Measurements from ENCODE around the gene ZFPL1.

The ZFPL1 gene

GRCh38 chr11:65078151-65078550 lies 5.9 kb upstream of the ZFPL1 start (continued):
- TF ChIP-seq PATZ1 (CRISPR knock-in tag; IDR thresholded peaks at IDR 0.05; ENCODE audit: borderline replicate concordance): no peak
- TF ChIP-seq GLIS3 (CRISPR knock-in tag; IDR thresholded peaks at IDR 0.05): no peak
- TF ChIP-seq ESRRG (CRISPR knock-in tag; IDR thresholded peaks at IDR 0.05): no peak
- TF ChIP-seq ZNF565 (CRISPR knock-in tag; conservative IDR thresholded peaks at IDR 0.05; ENCODE audit: low read depth): no peak
- no peak for TF ChIP-seq PPARA (CRISPR knock-in tag; IDR thresholded peaks at IDR 0.05; ENCODE audit: borderline replicate concordance)
- no peak for TF ChIP-seq TSHZ2 (CRISPR knock-in tag; IDR thresholded peaks at IDR 0.05)
- no peak for TF ChIP-seq ZNF70 (CRISPR knock-in tag; IDR thresholded peaks at IDR 0.05)
- TF ChIP-seq ZFP30 (CRISPR knock-in tag; IDR thresholded peaks at IDR 0.05): no peak

GRCh38 chr11:65078786-65079342 lies 5.2 kb upstream of the ZFPL1 start:
- no peak for ATAC-seq
- no peak for TF ChIP-seq SNAI2 (CRISPR knock-in tag; IDR thresholded peaks at IDR 0.05)
- TF ChIP-seq TSHZ2 (CRISPR knock-in tag; IDR thresholded peaks at IDR 0.05): no peak
- no peak for TF ChIP-seq GLIS3 (CRISPR knock-in tag; IDR thresholded peaks at IDR 0.05)
- TF ChIP-seq TOX (CRISPR knock-in tag; IDR thresholded peaks at IDR 0.05; ENCODE audit: borderline replicate concordance): no peak
- TF ChIP-seq POU6F1 (CRISPR knock-in tag; IDR thresholded peaks at IDR 0.05; ENCODE audit: borderline replicate concordance, low read depth): no peak
- TF ChIP-seq ISL1 (CRISPR knock-in tag; IDR thresholded peaks at IDR 0.05): no peak
- no peak for TF ChIP-seq ZNF8 (CRISPR knock-in tag; IDR thresholded peaks at IDR 0.05)
- TF ChIP-seq ARNTL (CRISPR knock-in tag; IDR thresholded peaks at IDR 0.05; ENCODE audit: borderline replicate concordance, low read depth): no peak
- TF ChIP-seq ESRRG (CRISPR knock-in tag; IDR thresholded peaks at IDR 0.05): no peak
- no peak for TF ChIP-seq RARB (CRISPR knock-in tag; IDR thresholded peaks at IDR 0.05)
- no peak for TF ChIP-seq ZFP3 (CRISPR knock-in tag; IDR thresholded peaks at IDR 0.05)
- no peak for TF ChIP-seq TCF4 (CRISPR knock-in tag; IDR thresholded peaks at IDR 0.05; ENCODE audit: borderline replicate concordance)
- no peak for TF ChIP-seq PATZ1 (CRISPR knock-in tag; IDR thresholded peaks at IDR 0.05; ENCODE audit: borderline replicate concordance)

GRCh38 chr11:65083134-65083833 lies 738 bp upstream of the ZFPL1 start:
- no peak for TF ChIP-seq PATZ1 (CRISPR knock-in tag; IDR thresholded peaks at IDR 0.05; ENCODE audit: borderline replicate concordance)
- ATAC-seq: no peak; the same call in 1 of the 3 replicates
